Left colon (tissue), 2 donors: ENCODE results near the gene TOMM6. TPM values are rescaled to one million over a fixed set of nuclear protein-coding genes. Genes with fewer than 3 reads are reported as not detected.
"Not testable (repeated sequence)": the region's sequence is repeated elsewhere in the genome, so short reads cannot be mapped to it uniquely, and the experiment has no call there.

ENCODE experiments used
- ATAC-seq: fragments of 200-7000 bp; cut with Tn5 transposase; one replicate; pipeline ENCODE4 v1.9.1; 2020; ENCODE audit warnings: mild to moderate bottlenecking, moderate library complexity
- DNase-seq, 2 donors: peaks; one replicate each; pipeline ENCODE4 v3.0.0-alpha.2; 2020
- intact Hi-C, 2 donors: fragments of 100-400 bp; cut with DNase I in 1 of 2; cut with micrococcal nuclease in 1 of 2; formaldehyde crosslinking; loops; one replicate each; pipeline versions ENCODE4 v1.11.2 to v1.14.0; 2022; cut with DNase I, micrococcal nuclease
- total RNA-seq, 2 donors: library from RNA; stranded (reverse); fragmentation: NEBNext Ultra II Directional; extraction: Animal tissue kit (Norgen Biotek cat#: 25700); gene quantifications; one replicate each; pipeline ENCODE4 v1.2.1, GENCODE V29; 2021
- donor health status: DM: no; HTN: no; CAD: no.
- donor health status: DM: yes; HTN: yes; CAD: no.

TOMM6 gene
- total RNA-seq, 2 donors from 2014 or later: 97.1 to 98.4 TPM

- no peak for ATAC-seq
- intact Hi-C loops: no loop called here
- DNase-seq: no peak
These were observed 28.2 kb upstream of the TOMM6 start for GRCh38 chr6:41759106-41759904.

- DNase-seq: no peak
- intact Hi-C loops: no loop called here
- ATAC-seq: no peak
These were observed 27.5 kb upstream of the TOMM6 start for GRCh38 chr6:41759905-41760579.

GRCh38 chr6:41763470-41763869 lies 24.0 kb upstream of the TOMM6 start:
- no peak for DNase-seq
- intact Hi-C loops: no loop called here
- ATAC-seq: no peak

GRCh38 chr6:41766043-41766664 lies 21.3 kb upstream of the TOMM6 start:
- DNase-seq, ATAC-seq, intact Hi-C loops: not testable (repeated sequence)

- peak; percentile 43 to 51 for DNase-seq
- intact Hi-C loops: no loop called here
- ATAC-seq: peak; percentile 78
These were observed 20.2 kb upstream of the TOMM6 start for GRCh38 chr6:41767112-41767833.

GRCh38 chr6:41768545-41769308 lies 18.8 kb upstream of the TOMM6 start:
- intact Hi-C loops: no loop called here
- ATAC-seq (peak; percentile 85), DNase-seq (peak; percentile 40 to 63)

GRCh38 chr6:41769376-41769775 lies 18.1 kb upstream of the TOMM6 start:
- ATAC-seq (no peak), DNase-seq (no peak)
- intact Hi-C loops: no loop called here

- DNase-seq (peak in 1 of 2 donors; percentile 18), ATAC-seq (no peak)
- intact Hi-C loops: no loop called here
These were observed 17.0 kb upstream of the TOMM6 start for GRCh38 chr6:41770381-41771057.

GRCh38 chr6:41771058-41771983 lies 16.2 kb upstream of the TOMM6 start:
- intact Hi-C loops: no loop called here
- no peak for DNase-seq
- no peak for ATAC-seq

GRCh38 chr6:41774841-41775240 lies 12.7 kb upstream of the TOMM6 start:
- ATAC-seq (no peak), DNase-seq (no peak)
- intact Hi-C loops: no loop called here

GRCh38 chr6:41775293-41775882 lies 12.1 kb upstream of the TOMM6 start:
- intact Hi-C loops: no loop called here
- no peak for ATAC-seq
- DNase-seq: no peak

GRCh38 chr6:41777551-41778285 lies 9.8 kb upstream of the TOMM6 start:
- intact Hi-C loops: no loop called here
- DNase-seq: no peak
- ATAC-seq: no peak

- peak in 1 of 2 donors; percentile 15 for DNase-seq
- ATAC-seq: no peak
- intact Hi-C loops: no loop called here
These were observed 8.6 kb upstream of the TOMM6 start for GRCh38 chr6:41778895-41779294.

- intact Hi-C loops: no loop called here
- ATAC-seq: no peak
These were observed 8.2 kb upstream of the TOMM6 start for GRCh38 chr6:41779336-41779735.

GRCh38 chr6:41779788-41780550 lies 7.5 kb upstream of the TOMM6 start, which contains the start of gene FRS3:
Gene FRS3 (minus strand): TSS chr6:41779900. CDS start chr6:41776987, 2,913 bp downstream.
- DNase-seq (peak; percentile 98 to 99), ATAC-seq (peak; percentile 81)
- intact Hi-C loops: loop anchor here (5.0 to 10.0 kb wide), 2 partner anchors 265 to 267 kb away; no protein-coding TSS in a partner anchor

More at GRCh38 chr6:41779336-41779735, 8.2 kb upstream of the TOMM6 start:
- DNase-seq: no peak
